ENCODE measurements around the gene HIPK4.
"Not testable (repeated sequence)": the region's sequence is repeated elsewhere in the genome, so short reads cannot be mapped to it uniquely, and the experiment has no call there.

DNA sequence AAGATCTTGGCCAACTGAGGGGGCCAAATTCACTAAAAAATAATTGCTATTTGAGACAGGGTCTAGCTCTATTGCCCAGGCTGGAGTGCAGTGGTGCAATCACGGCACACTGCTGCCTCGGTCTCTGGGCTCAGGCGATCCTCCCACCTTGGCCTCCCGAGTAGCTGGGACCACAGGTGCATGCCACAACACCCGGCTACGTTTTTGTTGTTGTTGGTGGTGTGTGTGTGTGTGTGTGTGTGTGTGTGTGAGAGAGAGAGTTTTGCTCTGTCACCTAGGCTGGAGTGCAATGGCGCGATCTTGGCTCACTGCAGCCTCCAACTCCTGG, 18.6 kb upstream of the HIPK4 start:
- not testable (repeated sequence) for TF ChIP-seq EZH2 (IDR thresholded peaks at IDR 0.05; ENCODE audit: insufficient read depth, poor library complexity, severe bottlenecking); EZH2phosphoT487 (IDR thresholded peaks at IDR 0.05; ENCODE audit: insufficient read depth, low read depth)
